NCI-H1436 (cell line): ENCODE results near the gene PDXDC1.
"Not testable (repeated sequence)": the region's sequence is repeated elsewhere in the genome, so short reads cannot be mapped to it uniquely, and the experiment has no call there.

Experiments
- DNase-seq: peaks from one replicate; lab custom pipeline; 2025; lab: John Stamatoyannopoulos, UW

Gene PDXDC1

DNA sequence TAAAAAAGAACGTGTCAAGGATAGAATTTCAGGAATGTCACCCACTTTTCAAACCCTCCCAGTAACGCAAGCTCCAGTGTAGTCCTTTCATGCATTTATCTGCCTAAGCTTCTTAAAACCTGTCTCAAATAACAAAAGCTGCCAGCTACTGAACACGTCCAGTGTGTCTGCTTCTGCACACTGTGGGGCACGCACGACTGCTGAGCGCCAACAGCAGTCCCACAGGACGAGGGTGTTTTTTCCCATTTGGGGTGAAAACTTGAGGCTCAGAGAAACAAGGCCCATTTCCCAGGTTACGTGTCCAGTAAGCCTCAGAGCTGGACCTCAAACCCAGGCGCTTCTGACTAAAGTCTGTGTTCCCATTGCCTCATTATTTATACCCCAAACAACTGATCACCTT, 63.9 kb downstream of the PDXDC1 start:
- DNase-seq: no peak

DNA sequence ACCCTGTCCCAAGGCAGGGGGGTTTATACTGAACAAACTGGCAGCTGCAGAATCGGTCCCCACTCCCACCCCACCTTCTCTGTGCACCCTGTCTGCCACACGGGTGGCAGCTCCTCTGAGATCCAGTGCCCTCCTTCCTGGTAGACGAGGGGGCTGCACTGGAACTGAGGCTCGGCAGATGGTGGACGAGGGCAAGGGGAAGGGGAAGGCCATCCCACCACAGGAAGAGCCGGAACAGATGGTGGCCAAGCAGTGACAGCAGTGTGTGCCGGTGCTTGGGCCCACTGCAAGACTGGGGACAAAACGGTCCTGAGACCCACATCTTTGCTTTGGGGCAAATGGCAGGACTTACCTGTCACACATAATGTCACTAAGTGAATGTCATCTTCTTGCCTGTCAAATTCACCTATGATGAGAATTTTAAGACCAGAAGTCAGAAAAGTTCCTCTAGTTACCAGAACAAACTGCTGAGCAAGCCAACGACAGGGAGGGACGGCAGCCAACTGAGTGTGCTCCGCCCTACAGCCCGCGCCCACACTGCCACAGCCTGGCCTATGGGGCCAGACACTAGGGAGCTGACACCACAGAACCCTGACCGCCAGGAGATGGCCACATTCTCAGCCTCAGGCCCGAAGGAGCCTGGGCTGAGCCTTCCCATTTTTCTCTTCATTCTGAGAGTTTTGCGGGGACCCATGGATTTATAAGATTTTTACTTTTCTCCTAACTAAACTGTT, 66.6 kb downstream of the PDXDC1 start:
- DNase-seq: no peak

DNA sequence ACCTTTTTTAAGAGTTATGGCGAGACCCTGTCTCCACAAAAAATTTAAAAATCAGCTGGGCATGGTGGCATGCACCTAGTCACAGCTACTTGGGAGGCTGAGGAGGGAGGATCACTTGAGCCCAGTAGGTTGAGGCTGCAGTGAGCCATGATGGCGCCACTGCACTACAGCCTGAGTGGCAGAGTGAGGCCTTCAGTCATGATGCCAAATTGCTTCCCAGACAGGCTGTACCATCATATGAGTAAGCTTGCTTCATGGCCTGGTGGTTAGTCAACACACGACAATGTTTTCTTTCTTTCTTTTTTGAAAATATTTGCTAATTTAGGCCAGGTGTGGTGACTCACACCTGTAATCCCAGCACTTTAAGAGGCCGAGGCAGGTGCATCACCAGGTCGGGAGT, 68.5 kb downstream of the PDXDC1 start:
- no peak for DNase-seq

DNA sequence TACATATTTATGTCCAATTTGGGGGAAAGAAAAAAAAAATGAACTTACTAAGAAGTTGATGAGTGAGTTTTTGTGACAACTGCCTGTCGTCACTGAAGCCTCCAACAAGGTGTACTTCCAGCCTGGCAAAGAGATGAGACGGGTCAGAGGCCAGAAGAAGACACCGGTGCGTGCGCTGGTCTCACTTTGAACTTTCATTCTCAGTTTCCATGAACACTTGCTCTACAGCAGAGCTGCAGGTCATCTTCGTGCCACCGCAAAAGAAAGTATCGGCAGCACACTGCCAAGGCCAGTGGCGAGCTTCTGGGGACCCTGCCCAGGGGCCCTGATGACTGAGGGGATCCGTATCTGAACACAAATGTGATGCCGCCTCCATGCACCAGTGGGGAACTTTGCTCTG, 69.5 kb downstream of the PDXDC1 start:
- DNase-seq: no peak

DNA sequence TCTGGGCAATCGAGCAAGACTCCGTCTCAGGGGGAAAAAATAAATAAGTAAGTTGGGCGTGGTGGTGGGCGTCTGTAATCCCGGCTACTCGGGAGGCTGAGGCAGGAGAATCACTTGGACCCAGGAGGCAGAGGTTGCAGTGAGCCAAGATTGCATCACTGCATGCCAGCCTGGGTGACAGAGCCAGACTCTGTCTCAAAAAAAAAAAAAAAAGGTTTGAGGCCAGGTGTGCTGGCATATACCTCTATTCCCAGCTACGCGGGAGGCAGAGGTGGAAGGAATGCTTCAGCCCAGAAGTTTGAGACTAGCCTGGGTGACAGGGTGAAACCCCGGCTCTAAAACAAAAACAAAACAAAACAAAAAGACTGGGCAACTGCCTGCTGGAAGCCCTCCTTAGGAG, 70.4 kb downstream of the PDXDC1 start:
- DNase-seq: not testable (repeated sequence)

DNA sequence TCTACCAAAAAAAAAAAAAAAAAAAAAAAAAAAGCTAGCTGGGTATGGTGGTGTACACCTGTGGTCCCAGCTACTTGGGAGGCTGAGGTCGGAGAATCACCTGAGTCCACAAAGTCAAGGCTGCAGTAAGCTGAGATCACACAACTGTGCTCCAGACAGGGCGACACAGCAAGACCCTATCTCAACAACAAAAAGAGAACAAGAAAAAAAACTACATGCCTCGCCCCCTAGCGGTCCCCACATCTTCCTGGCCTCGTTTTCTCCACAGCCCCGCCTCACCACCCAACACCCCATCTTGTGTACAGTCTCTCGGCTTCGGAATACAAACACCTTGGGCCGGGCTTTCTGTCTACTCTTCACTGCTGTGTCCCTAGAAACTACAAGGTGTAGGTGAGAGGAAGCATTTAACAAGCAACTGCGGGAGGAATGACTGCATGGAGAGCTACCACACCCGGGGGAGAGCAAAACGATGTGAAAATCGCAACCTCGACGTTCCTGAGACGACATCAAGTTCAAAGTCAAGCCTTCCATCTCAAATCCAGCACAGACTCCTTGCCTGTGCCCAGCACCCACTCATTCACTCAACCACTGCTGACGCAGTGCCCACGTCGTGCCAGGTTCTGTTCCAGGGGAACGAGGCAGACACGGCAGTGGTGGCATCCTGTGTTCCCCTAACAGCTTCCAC, 72.0 kb downstream of the PDXDC1 start:
- DNase-seq: no peak

DNA sequence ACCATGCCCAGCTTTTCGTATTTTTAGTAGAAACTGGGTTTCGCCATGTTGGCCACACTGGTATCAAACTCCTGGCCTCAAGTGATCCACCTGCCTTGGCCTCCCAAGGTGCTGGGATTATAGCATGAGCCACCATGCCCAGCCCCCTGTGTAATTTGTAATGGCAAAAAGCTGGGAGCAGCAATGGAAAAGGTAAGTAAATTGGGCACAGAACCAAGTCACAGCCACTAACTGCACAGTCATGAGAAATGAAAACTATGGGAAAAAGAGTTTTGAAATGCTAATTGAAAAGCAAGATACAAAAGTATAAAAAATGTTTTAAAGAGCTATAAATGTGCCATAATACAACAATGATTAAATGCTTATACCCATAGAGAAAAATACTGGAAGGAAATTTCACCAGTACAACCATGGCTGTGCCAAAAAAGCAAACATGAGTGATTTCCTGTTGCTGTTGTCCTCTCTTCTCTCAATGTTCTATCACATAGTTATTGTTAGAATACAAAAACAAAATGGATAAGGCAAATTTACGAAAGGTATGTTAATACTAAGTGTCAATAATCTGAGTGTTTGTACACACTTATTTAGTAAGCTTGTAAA, 74.9 kb downstream of the PDXDC1 start:
- no peak for DNase-seq

DNA sequence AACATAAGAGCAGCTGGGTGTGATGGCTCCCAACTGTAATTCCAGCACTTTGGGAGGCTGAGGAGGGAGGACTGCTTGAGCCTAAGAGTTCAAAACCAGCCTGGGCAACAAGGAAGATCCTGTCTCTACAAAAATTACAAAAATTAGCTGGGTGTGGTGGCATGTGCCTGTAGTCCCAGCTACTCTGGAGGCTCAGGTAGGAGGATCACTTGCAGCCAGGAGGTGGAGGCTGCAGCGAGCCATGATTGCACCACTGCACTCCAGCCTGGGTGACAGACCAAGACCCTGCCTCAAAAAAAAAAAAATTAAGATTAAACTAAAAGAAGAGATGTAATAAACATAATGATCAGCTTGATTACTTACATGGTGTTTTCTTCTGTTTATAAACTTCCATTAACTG, 75.6 kb downstream of the PDXDC1 start:
- not testable (repeated sequence) for DNase-seq

DNA sequence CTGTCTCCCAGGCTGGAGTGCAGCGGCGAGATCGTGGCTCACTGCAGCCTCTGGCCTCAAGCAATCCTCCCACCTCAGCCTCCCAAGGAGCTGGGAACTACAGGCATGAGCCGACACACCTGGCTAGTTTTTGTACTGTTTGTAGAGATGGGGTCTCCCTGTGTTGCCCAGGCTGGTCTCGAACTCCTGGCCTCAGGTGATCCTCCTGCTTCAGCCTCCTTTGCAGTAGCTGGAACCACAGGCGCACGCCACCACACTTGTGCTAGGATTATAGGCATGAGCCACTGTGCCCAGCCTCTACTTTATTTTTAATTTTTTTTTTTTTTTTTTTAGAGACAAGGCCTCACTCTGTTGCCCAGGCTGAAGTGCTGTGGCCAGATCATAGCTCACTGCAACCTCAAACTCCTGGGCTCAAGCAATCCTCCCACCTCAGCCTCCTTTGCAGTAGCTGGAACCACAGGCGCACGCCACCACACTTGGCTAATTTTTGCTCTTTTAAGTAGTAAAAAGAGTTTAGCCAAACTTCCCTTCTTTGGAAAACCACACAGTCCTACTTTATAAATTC, 76.6 kb downstream of the PDXDC1 start:
- DNase-seq: no peak

DNA sequence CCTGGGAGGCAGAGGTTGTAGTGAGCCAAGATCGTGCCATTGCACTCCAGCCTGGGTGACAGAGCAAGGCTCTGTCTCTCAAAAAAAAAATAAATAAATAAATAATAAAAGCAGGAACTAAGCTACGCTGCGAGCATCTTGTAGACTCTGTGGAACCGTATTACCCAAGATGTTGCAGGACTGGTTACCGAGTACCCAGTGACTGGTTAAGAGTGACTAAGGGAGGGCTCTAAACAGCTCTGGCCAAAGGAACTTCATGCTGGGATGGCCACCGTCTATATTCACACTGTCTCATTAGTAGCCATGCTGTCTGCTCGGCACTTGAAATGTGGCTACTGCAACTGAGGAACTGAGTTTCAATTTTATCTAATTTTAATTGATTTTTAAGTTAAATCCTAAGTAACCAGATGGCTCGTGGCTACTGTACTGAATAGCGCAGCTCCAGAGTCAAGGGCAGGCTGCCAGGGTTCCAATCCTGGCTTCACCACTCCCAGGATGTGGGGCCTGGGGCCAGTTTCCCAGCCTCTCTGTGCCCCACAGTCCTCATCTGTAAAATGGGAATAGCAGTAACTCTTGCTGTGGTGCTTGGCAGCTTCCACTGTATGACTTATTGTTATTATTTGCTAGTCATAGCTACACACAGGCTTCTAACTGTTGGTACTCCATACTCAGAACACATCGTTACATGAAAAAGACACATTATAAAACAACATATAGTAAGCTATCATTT, 78.1 kb downstream of the PDXDC1 start:
- no peak for DNase-seq

DNA sequence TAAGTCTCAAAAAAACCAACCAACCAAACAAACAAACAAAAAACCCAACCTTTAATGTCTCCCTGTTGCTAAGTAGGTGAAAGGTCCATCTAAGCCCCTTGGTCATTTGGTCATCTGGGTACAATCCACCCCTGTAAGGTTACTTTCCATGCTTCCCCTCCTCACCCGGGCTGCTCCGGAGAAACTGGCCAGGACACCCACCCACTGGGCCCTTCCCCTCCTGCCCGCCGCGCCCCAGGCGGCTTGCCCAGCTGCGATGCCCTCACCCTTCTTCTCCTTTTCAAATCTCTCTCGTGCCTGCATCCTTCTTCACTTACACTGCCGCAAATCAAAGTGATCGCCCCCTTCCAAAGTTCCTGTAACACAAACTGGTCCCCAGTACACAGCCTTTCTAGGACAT, 79.1 kb downstream of the PDXDC1 start:
- no peak for DNase-seq

DNA sequence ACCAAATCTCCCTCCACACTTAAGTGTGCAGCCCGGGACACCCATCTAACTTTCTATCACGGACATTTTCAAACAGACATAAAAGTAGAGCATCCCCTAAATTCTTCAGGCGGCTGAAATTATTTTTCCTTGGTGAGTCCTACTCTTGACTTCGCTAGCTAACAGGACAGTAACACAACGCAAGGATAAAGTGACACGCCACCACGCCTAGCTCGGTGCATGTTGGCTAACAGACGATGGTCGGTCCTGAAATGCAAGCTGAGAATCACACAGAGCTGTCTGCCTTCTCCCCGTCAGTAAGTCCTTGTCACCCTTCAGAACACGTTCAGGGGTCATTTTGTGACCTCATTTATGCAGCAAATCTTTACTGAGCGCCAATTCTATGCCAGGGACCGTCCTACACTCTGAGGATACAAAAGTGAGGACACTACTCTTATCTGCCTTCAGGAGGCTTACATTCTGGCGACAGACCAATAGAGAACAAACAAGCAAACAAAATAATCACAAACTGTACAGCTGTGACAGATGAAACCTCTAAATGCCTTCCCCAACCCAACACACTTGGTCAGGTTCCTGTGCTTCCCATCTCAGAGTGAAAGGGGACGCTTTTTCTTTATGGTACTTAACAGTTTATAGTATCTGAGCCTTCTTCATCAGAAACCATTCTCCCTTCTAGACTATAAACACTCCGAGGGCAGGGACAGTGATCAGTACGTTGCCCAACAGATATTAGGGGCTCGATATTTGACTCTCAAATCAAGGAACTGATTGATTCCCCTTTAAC, 79.7 kb downstream of the PDXDC1 start:
- no peak for DNase-seq

DNA sequence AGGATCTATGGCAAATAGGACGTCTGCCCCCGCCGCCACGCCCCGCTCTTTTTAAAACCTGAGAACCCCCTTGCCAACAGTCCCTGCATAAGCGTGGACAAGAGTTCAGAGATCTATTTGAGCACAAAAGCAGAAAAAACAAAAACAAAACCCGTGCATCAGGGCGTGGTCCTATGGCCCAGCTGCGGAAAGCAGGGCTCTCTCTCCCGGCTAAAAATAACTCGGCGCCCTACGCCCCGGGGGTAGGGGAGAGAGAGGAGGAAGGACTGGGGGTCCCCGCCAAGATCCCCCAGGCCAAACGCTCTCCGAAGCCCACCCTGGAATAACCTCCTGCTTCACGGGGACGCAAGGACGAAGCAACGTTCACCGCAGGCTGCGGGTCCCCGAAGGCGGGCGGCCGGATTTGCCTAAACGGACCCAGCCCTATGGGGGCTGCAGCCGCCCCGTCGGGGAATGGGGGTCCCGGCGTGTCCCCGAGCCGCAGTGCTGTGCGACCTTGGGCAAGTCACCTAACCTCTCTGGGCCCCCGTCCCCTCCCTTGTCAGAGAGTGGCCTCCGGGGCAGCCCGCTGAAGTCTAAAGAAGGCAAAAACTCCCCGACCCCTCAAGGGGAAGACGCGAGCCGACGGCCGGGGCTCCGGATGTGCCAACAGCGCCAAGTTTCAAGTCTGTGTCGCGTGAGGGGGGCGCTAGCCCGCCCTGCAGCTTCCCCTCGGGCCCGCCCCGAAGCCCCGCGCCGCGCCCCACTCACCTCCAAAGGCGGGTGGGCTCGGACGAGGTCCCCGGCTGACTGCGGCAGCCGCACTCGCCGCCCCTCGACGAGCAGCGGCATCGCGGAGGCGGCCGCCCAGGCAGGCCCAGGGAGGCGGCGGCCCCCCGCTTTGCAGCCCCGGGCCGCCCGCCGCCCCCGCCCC, 80.6 kb downstream of the PDXDC1 start:
- DNase-seq: no peak

DNA sequence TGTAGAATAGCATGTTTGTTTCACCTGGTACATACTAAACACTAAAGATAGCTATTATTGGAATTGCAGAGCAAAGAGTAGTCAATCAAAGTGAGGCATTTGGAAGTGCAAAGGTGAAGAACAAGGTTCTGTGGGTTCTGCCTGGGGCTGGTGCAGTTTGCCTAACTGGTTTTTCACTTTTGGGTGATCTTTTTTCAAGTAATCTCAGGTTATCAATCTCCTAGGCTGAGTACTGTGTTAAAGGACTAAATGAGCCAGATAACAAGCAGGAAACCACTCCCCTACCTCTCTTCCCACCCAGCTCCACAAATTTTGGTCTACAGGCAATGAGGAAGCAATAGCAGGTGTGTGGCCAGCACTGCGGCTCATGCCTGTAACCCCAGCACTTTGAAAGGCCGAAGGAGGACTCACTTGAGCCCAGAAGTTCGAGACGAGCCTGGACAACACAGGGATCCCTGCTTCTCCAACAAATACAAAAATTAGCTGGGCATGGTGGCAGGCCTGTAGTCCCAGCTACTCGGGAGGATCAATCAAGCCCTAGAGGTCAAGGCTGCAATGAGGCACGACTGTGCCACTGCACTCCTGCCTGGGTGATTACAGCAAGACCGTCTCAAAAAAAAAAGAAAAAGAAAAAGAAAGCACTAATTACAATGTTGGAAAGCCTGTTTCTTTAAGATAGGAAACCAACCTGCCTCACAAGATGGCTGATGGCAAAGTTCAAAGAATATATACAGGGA, 83.0 kb downstream of the PDXDC1 start:
- DNase-seq: no peak

DNA sequence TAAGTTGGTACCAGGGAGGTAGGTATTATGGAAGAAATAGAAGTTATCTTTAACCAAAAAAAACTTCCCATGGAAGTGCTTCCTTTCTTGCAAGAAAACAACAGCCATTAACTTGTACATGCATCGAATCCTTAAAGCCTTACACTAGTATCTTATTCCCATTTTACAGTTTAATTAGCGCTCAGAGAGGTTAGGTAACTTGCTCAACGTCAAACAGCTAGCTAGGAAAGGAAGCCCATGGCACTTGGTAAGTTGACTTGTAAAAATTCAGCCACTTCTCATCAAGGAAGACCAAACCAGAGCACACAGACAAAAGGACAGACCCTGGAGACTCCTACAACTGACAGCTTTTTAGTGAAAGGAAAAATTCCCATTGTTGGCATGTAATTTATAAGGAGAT, 84.5 kb downstream of the PDXDC1 start:
- DNase-seq: no peak

DNA sequence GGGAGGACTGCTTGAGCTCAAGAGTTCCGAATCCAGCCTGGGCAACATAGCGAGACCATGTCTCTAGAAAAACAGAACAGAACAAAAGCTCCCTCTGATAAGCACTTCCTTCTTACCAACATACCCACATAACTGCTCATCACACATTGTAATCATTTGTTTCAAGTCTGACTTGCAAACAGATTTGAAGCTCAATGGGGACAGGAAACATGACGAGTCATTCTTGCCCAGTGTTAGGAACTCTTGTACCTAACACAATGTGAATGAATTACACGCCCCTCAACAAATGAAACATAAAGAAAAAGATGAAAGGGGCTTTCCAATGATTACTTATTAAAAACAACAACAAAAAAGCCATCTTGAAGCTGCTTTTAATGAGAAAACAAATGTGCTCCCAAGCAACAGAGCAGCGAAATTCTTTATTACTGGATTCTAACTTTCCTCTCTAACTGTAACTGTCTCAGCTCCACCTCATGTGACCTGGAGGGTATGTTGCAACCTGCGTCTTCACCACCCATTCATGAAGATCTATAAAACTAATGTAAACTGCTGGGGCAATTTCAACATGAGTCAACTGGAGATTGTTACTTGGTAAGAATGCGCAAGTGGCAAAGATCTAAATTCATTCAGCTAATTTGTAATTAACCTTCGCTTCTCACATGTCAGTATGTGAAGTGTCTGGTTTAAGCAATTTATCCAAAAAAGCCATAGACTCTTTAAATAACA, 87.4 kb downstream of the PDXDC1 start:
- DNase-seq: not testable (repeated sequence)

DNA sequence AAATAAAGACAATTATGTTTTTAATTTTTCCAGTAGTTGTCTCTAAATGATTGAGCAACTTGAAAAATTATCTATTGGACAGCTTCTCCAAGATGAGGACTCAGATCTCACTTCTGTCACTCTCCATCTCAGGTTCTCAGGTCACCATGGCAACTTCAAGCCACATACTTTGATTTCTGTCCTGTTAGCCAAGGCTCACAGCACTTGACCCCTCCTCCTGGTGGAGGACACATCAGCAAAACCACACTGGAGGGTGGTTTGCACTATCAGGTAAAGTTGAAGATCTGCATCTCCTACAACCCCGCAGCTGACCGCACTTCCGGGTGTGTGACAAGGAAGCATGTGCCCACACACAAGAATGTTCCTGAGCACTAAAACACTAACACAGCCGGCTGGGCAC, 91.1 kb downstream of the PDXDC1 start:
- DNase-seq: not testable (repeated sequence)

DNA sequence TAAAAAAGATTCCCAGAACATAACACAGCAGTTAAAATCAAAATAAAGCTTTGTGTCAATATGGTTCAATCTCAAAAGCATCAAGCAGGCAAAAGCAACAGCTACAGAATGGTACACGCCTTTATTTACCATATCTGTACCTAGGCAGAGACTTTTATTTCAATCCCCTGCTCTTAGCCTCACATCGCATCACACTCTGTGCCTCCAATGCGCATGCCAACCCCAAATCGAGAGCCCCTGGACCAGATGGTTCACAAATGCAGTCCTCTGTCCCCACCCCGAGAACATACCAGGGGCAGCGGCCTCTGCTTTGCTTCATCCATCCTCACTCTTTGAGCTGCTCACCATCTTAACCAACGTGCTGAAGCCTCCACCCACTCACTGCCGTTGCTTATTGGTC, 91.9 kb downstream of the PDXDC1 start:
- not testable (repeated sequence) for DNase-seq

DNA sequence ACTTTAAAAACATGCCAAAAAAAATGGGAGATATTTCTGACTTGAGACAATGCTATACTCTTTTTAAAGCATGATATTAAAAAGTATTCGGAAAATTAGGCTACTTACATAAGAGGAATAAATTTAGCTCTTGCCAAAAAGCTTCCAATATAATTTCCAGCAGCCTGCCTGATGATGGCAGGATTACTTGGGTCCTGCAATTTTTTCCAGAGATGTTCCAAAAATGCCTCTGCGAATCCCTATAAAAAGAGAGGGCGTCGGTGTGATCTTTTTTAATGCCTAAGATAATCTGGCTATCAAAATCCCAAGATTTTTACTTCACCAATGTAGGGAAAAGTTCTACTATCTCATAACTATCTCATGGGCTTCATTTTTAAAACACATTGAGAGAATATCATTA, 96.2 kb downstream of the PDXDC1 start:
- DNase-seq: not testable (repeated sequence)
